MM.1S (cell line): ENCODE results near the gene C1orf56.

Source experiments
- DNase-seq: peaks from one replicate; pipeline ENCODE4 v3.0.0-alpha.2; 2015
- H2AFZ ChIP-seq: fragments of 300-600 bp; sonication (generic); 2 replicates; pipeline ENCODE4 v1.6.0; 2016; ENCODE audit warnings: antibody characterized with exemption, low read length
- H3F3A ChIP-seq: fragments of 300-600 bp; sonication (generic); 2 replicates; pipeline ENCODE4 v1.6.1; 2016; ENCODE audit warnings: mild to moderate bottlenecking, antibody characterized with exemption, low read length, moderate library complexity, mixed read lengths; ENCODE audit not compliant: insufficient read depth
- H3K27ac ChIP-seq: fragments of 300-600 bp; sonication (generic); 2 replicates; pipeline ENCODE4 v1.5.1; 2016; ENCODE audit warnings: mild to moderate bottlenecking, low read length
- H3K27me3 ChIP-seq: fragments of 300-600 bp; sonication (generic); replicated peaks from 2 replicates; pipeline ENCODE4 v1.6.0; 2016; ENCODE audit warnings: low read length; ENCODE audit not compliant: insufficient read depth
- H3K36me3 ChIP-seq: fragments of 300-600 bp; sonication (generic); replicated peaks from 2 replicates; pipeline ENCODE4 v1.6.1; 2016; ENCODE audit warnings: mild to moderate bottlenecking, low read length, mixed read lengths; ENCODE audit not compliant: insufficient read depth
- H3K4me1 ChIP-seq: fragments of 300-600 bp; sonication (generic); 2 replicates; pipeline ENCODE4 v1.6.1; 2016; ENCODE audit warnings: low read length, mixed read lengths
- H3K4me2 ChIP-seq: fragments of 300-600 bp; sonication (generic); 2 replicates; pipeline ENCODE4 v1.6.0; 2016; ENCODE audit warnings: low read depth, low read length
- H3K4me3 ChIP-seq: fragments of 300-600 bp; sonication (generic); 2 replicates; pipeline ENCODE4 v1.5.1; 2016; ENCODE audit warnings: low read length, mixed read lengths
- H3K79me2 ChIP-seq: fragments of 300-600 bp; sonication (generic); 2 replicates; pipeline ENCODE4 v1.6.1; 2016; ENCODE audit warnings: mixed run types, low read length, mixed read lengths
- H3K9ac ChIP-seq: fragments of 300-600 bp; sonication (generic); 2 replicates; pipeline ENCODE4 v1.6.1; 2016; ENCODE audit warnings: low read length, mixed read lengths
- H3K9me2 ChIP-seq: fragments of 300-600 bp; sonication (generic); replicated peaks from 2 replicates; pipeline ENCODE4 v1.6.1; 2016; ENCODE audit warnings: mild to moderate bottlenecking, low read length, mixed read lengths; ENCODE audit not compliant: insufficient read depth
- H3K9me3 ChIP-seq: fragments of 300-600 bp; sonication (generic); replicated peaks from 2 replicates; pipeline ENCODE4 v1.6.1; 2016; ENCODE audit warnings: mild to moderate bottlenecking, low read length, mixed read lengths; ENCODE audit not compliant: insufficient read depth
- H4K20me1 ChIP-seq: fragments of 300-600 bp; sonication (generic); 2 replicates; pipeline ENCODE4 v1.6.1; 2016; ENCODE audit warnings: mild to moderate bottlenecking, low read length, moderate library complexity, mixed read lengths; ENCODE audit not compliant: insufficient read depth
- CTCF ChIP-seq: fragments of 300-600 bp; sonication (generic); IDR thresholded peaks from 2 replicates; pipeline ENCODE4 v1.5.1; 2016; ENCODE audit warnings: antibody characterized with exemption, low read length, mixed read lengths
- EZH2 ChIP-seq: fragments of 300-600 bp; sonication (generic); optimal IDR thresholded peaks from 2 replicates; pipeline ENCODE3; 2017; ENCODE audit warnings: low read depth, mild to moderate bottlenecking, antibody characterized with exemption, low read length, mixed read lengths
- EZH2phosphoT487 ChIP-seq: fragments of 300-600 bp; sonication (generic); IDR thresholded peaks from 2 replicates; pipeline ENCODE4 v1.6.1; 2018; ENCODE audit warnings: antibody characterized with exemption, low read length

C1orf56 gene

GRCh38 chr1:151006327-151007052, 41.1 kb upstream of the C1orf56 start, which contains the start of gene MINDY1:
TSS of gene MINDY1 (minus strand) at chr1:151006902. CDS start at chr1:151002617, 4,285 bp downstream.
- Histone ChIP-seq H3K27me3 (no peaks in the 10 kb centered on the region), H2AFZ (peak within 1 kb of the TSS; percentile 83), H3K36me3 (no peaks in the 10 kb centered on the region), H3K4me3 (peak within 1 kb of the TSS; percentile 82), H4K20me1 (no peaks in the 10 kb centered on the region), H3K9me2 (no peaks in the 10 kb centered on the region), H3K79me2 (peaks cover 26% of the 10 kb centered on the region; the same call in 1 of the 2 replicates), H3K4me1 (peaks cover 23% of the 10 kb centered on the region), H3K9ac (peak within 1 kb of the TSS; percentile 75), H3K9me3 (no peaks in the 10 kb centered on the region), H3K27ac (peak within 1 kb of the TSS; percentile 79), H3F3A (peaks cover 21% of the 10 kb centered on the region), H3K4me2 (peak within 1 kb of the TSS; percentile 85)
- peak; percentile 79 for DNase-seq
- peak; percentile 70 for TF ChIP-seq CTCF
- no peak for TF ChIP-seq EZH2
- no peak for TF ChIP-seq EZH2phosphoT487

- Histone ChIP-seq H3K9me2 (no peaks in the 10 kb centered on the region), H3K4me3 (peak overlapping the region; percentile 82), H4K20me1 (no peaks in the 10 kb centered on the region), H3K4me2 (peak overlapping the region; percentile 85), H3K27ac (peak overlapping the region; percentile 79), H3K9ac (peak overlapping the region; percentile 75), H2AFZ (peak overlapping the region; percentile 62), H3K36me3 (no peaks in the 10 kb centered on the region), H3K27me3 (no peaks in the 10 kb centered on the region), H3K4me1 (peaks cover 23% of the 10 kb centered on the region), H3K79me2 (peaks cover 26% of the 10 kb centered on the region; the same call in 1 of the 2 replicates), H3F3A (peaks cover 21% of the 10 kb centered on the region), H3K9me3 (no peaks in the 10 kb centered on the region)
- no peak for DNase-seq
- no peak for TF ChIP-seq EZH2phosphoT487
- TF ChIP-seq CTCF = no peak
- no peak for TF ChIP-seq EZH2
These were observed 39.7 kb upstream of the C1orf56 start for GRCh38 chr1:151007853-151008243.

GRCh38 chr1:151008244-151009205, 39.0 kb upstream of the C1orf56 start, which contains the start of gene PRUNE1:
TSS of gene PRUNE1 (plus strand) at chr1:151008449. CDS start at chr1:151008633, 184 bp downstream.
- Histone ChIP-seq H4K20me1 (no peaks in the 10 kb centered on the region), H3K27ac (peak within 1 kb of the TSS; percentile 79), H3K9me3 (no peaks in the 10 kb centered on the region), H3K9ac (peak within 1 kb of the TSS; percentile 75), H3K27me3 (no peaks in the 10 kb centered on the region), H3K79me2 (peaks cover 26% of the 10 kb centered on the region; the same call in 1 of the 2 replicates), H3K4me1 (peaks cover 20% of the 10 kb centered on the region), H3K4me2 (peak within 1 kb of the TSS; percentile 85), H3K9me2 (no peaks in the 10 kb centered on the region), H3K4me3 (peak within 1 kb of the TSS; percentile 82), H2AFZ (peak within 1 kb of the TSS; percentile 94), H3K36me3 (no peaks in the 10 kb centered on the region), H3F3A (peaks cover 21% of the 10 kb centered on the region)
- DNase-seq = peak; percentile 99
- TF ChIP-seq EZH2 = no peak
- no peak for TF ChIP-seq CTCF
- TF ChIP-seq EZH2phosphoT487 = no peak
